Measurements from ENCODE around the gene CHD9.
"Not testable (repeated sequence)": the region's sequence is repeated elsewhere in the genome, so short reads cannot be mapped to it uniquely, and the experiment has no call there.

CHD9 gene

GRCh38 chr16:53073022-53073421, 18.2 kb downstream of the CHD9 start:
- TF ChIP-seq CTCF (IDR thresholded peaks at IDR 0.05; ENCODE audit: insufficient read depth, low read length, poor library complexity, severe bottlenecking): no peak
- DNase-seq (ENCODE audit: extremely low read depth, insufficient read length): no peak
- no peak overlapping the region for H3K4me3 ChIP-seq (replicated peaks; ENCODE audit: low read depth, low read length)
- no peaks in the 10 kb centered on the region; the same call in 1 of the 2 replicates for H3K36me3 ChIP-seq (ENCODE audit: control insufficient read depth, insufficient read depth, low read length)
- H3K27me3 ChIP-seq (replicated peaks; ENCODE audit: control insufficient read depth, insufficient read depth, low read length): no peaks in the 10 kb centered on the region

- not testable (repeated sequence) for H3K36me3 ChIP-seq (ENCODE audit: control insufficient read depth, insufficient read depth, low read length); DNase-seq (ENCODE audit: extremely low read depth, insufficient read length); H3K27me3 ChIP-seq (replicated peaks; ENCODE audit: control insufficient read depth, insufficient read depth, low read length); H3K4me3 ChIP-seq (replicated peaks; ENCODE audit: low read depth, low read length)
Measured at GRCh38 chr16:53074296-53074695, 19.5 kb downstream of the CHD9 start.

- H3K27me3 ChIP-seq (replicated peaks; ENCODE audit: control insufficient read depth, insufficient read depth, low read length); DNase-seq (ENCODE audit: extremely low read depth, insufficient read length); H3K4me3 ChIP-seq (replicated peaks; ENCODE audit: low read depth, low read length); H3K36me3 ChIP-seq (ENCODE audit: control insufficient read depth, insufficient read depth, low read length): not testable (repeated sequence)
Measured at GRCh38 chr16:53075461-53075860, 20.7 kb downstream of the CHD9 start.

GRCh38 chr16:53078247-53078646, 23.5 kb downstream of the CHD9 start:
- no peak overlapping the region for H3K4me3 ChIP-seq (replicated peaks; ENCODE audit: low read depth, low read length)
- TF ChIP-seq CTCF (IDR thresholded peaks at IDR 0.05; ENCODE audit: insufficient read depth, low read length, poor library complexity, severe bottlenecking): no peak
- no peaks in the 10 kb centered on the region for H3K27me3 ChIP-seq (replicated peaks; ENCODE audit: control insufficient read depth, insufficient read depth, low read length)
- DNase-seq (ENCODE audit: extremely low read depth, insufficient read length): no peak
- no peaks in the 10 kb centered on the region; the same call in 1 of the 2 replicates for H3K36me3 ChIP-seq (ENCODE audit: control insufficient read depth, insufficient read depth, low read length)

GRCh38 chr16:53078765-53079485, 24.1 kb downstream of the CHD9 start:
- no peaks in the 10 kb centered on the region; the same call in 1 of the 2 replicates for H3K36me3 ChIP-seq (ENCODE audit: control insufficient read depth, insufficient read depth, low read length)
- no peaks in the 10 kb centered on the region for H3K27me3 ChIP-seq (replicated peaks; ENCODE audit: control insufficient read depth, insufficient read depth, low read length)
- no peak for DNase-seq (ENCODE audit: extremely low read depth, insufficient read length)
- no peak overlapping the region for H3K4me3 ChIP-seq (replicated peaks; ENCODE audit: low read depth, low read length)
- no peak for TF ChIP-seq CTCF (IDR thresholded peaks at IDR 0.05; ENCODE audit: insufficient read depth, low read length, poor library complexity, severe bottlenecking)

GRCh38 chr16:53080345-53081031, 25.7 kb downstream of the CHD9 start:
- Histone ChIP-seq H3K27me3 (replicated peaks; ENCODE audit: control insufficient read depth, insufficient read depth, low read length) (no peaks in the 10 kb centered on the region), H3K4me3 (replicated peaks; ENCODE audit: low read depth, low read length) (no peak overlapping the region), H3K36me3 (ENCODE audit: control insufficient read depth, insufficient read depth, low read length) (no peaks in the 10 kb centered on the region; the same call in 1 of the 2 replicates)
- TF ChIP-seq CTCF (IDR thresholded peaks at IDR 0.05; ENCODE audit: insufficient read depth, low read length, poor library complexity, severe bottlenecking): no peak
- no peak for DNase-seq (ENCODE audit: extremely low read depth, insufficient read length)

All from GM06990 (cell line).